Esophagus (tissue), 2 donors: ENCODE data around the gene FAM13A. TPM values are rescaled to one million over a fixed set of nuclear protein-coding genes. Genes with fewer than 3 reads are reported as not detected.
"Not testable (repeated sequence)": the region's sequence is repeated elsewhere in the genome, so short reads cannot be mapped to it uniquely, and the experiment has no call there.

Source experiments
- H3K27ac ChIP-seq, 2 donors: one replicate each; pipeline ENCODE4 v1.5.1; 2013; ENCODE audit warnings: low read depth in 2 of 2, mild to moderate bottlenecking in 2 of 2, inconsistent platforms in 1 of 2, low read length in 1 of 2, moderate library complexity in 1 of 2
- H3K27me3 ChIP-seq, 2 donors: one replicate each; pipeline ENCODE4 v1.6.1; 2013; ENCODE audit warnings: low read length in 2 of 2, control low read depth in 1 of 2, mild to moderate bottlenecking in 1 of 2; ENCODE audit not compliant: insufficient read depth in 2 of 2, control insufficient read depth in 1 of 2
- H3K36me3 ChIP-seq, 2 donors: one replicate each; pipeline ENCODE4 v1.6.1; 2013; ENCODE audit warnings: low read length in 1 of 2; ENCODE audit not compliant: control insufficient read depth in 2 of 2, insufficient read depth in 2 of 2
- H3K4me1 ChIP-seq, 2 donors: one replicate each; pipeline ENCODE4 v1.6.1; 2013; ENCODE audit warnings: low read length in 1 of 2; ENCODE audit not compliant: control insufficient read depth in 2 of 2, insufficient read depth in 2 of 2
- H3K4me3 ChIP-seq, 2 donors: one replicate each; pipeline ENCODE4 v1.5.1; 2013; ENCODE audit warnings: low read length in 2 of 2, mild to moderate bottlenecking in 2 of 2, low read depth in 1 of 2, moderate library complexity in 1 of 2
- H3K9me3 ChIP-seq, 2 donors: one replicate each; pipeline ENCODE4 v1.6.1; 2013; ENCODE audit warnings: mild to moderate bottlenecking in 2 of 2, low read depth in 1 of 2, low read length in 1 of 2, moderate library complexity in 1 of 2; ENCODE audit not compliant: control insufficient read depth in 2 of 2, insufficient read depth in 1 of 2
- WGBS, 2 donors: extraction: QIAGEN DNeasy Blood & Tissue Kit; methylation state at CpG; one replicate each; pipeline ENCODE4 v1.1.7; 2013; 5-methylcytosine and 5-hydroxymethylcytosine counted together
- polyA plus RNA-seq, 2 donors: library from polyadenylated mRNA; stranded (reverse); fragments of 200-250 nt; gene quantifications; one replicate each; pipeline ENCODE4 v1.2.3, GENCODE V29; 2013
- donor health status: healthy with polysubstance abuse.
- donor health status: Bipolar disorder and iron deficiency.

The FAM13A gene
- polyA plus RNA-seq, 2 donors = 2.5 to 2.7 TPM

GRCh38 chr4:89005066-89005465 is 51.9 kb downstream of the FAM13A start:
- not testable (repeated sequence) for H3K4me1 ChIP-seq, H3K9me3 ChIP-seq, H3K4me3 ChIP-seq, H3K27ac ChIP-seq, H3K27me3 ChIP-seq, H3K36me3 ChIP-seq
- 87 to 97% methylated on average over 1 of the region's 1 CpG for WGBS, 2 donors

DNA sequence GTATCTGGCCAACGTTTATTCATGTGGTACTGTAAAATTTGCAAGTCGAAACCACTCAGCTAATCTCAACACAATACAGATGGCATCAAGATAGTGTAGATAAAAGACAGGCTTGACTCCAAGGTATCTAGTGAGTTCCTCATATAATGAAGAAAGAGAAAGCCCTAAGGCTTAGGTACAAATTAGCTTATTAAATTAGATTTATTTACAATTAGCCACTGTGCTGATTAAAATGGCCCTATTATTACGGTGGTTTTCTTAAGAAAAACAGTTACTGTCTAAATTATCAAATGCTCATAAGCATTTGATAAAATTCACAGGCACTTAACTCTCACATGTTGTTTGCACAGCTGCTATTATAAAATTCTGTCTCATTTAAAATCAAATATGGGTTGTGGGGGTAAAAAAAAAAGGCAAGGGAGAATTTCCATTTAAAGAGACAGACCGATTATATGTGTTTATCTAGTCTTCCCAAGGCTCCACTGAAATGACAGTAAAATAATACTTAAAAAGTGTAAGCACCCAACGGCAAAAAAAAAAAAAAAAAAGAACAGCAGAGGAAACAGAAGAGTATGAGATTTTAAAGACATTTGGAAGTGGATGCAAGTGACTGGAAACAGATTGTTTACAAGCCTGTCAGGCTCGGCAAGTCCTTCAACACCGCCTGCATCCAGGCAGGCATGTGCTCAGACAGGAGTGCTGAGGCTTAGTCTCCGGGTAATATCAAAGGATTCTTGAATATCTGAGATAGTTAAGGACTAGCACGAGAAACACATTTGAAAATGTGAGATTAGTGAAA is 55.1 kb downstream of the FAM13A start:
- Histone ChIP-seq H3K4me1 (no peaks in the 10 kb centered on the region), H3K27me3 (no peaks in the 10 kb centered on the region), H3K36me3 (no peaks in the 10 kb centered on the region), H3K27ac (no peak overlapping the region), H3K9me3 (no peaks in the 10 kb centered on the region), H3K4me3 (no peak overlapping the region)
- WGBS, 2 donors = 50 to 58% methylated on average over 9 of the region's 9 CpGs

GRCh38 chr4:89000844-89001360 is 56.1 kb downstream of the FAM13A start:
- no peaks in the 10 kb centered on the region for H3K36me3 ChIP-seq
- no peak overlapping the region for H3K27ac ChIP-seq
- no peaks in the 10 kb centered on the region for H3K27me3 ChIP-seq
- no peaks in the 10 kb centered on the region for H3K4me1 ChIP-seq
- H3K4me3 ChIP-seq = no peak overlapping the region
- WGBS, 2 donors = 69 to 81% methylated on average over 3 of the region's 3 CpGs
- no peaks in the 10 kb centered on the region for H3K9me3 ChIP-seq

DNA sequence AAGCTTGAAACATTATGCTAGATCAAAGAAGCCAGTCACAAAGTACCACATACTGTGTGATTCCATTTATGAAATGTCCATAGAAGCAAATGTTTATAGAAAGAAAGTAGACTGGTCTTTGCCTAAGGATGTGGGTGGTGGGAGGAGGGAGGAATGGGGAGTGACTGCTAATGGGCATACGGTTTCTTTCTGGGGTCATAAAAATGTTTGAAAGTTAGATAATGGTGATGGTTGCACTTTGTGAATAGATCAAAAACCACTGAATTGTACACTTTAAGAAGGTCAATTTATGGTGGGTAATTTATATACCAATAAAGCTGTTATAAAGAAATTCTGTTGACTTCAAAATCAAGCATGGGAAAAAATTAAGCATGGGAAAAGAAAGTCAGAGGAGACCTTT is 56.6 kb downstream of the FAM13A start:
- Histone ChIP-seq H3K9me3 (no peaks in the 10 kb centered on the region), H3K4me1 (no peaks in the 10 kb centered on the region), H3K36me3 (no peaks in the 10 kb centered on the region), H3K4me3 (no peak overlapping the region), H3K27ac (no peak overlapping the region), H3K27me3 (no peaks in the 10 kb centered on the region)
- 83 to 95% methylated on average over 1 of the region's 1 CpG for WGBS, 2 donors

GRCh38 chr4:88999392-88999930 is 57.5 kb downstream of the FAM13A start:
- H3K4me3 ChIP-seq = no peak overlapping the region
- H3K36me3 ChIP-seq = no peaks in the 10 kb centered on the region
- 79 to 93% methylated on average over 2 of the region's 2 CpGs for WGBS, 2 donors
- no peaks in the 10 kb centered on the region for H3K9me3 ChIP-seq
- no peaks in the 10 kb centered on the region for H3K27me3 ChIP-seq
- H3K4me1 ChIP-seq = no peaks in the 10 kb centered on the region
- no peak overlapping the region for H3K27ac ChIP-seq

DNA sequence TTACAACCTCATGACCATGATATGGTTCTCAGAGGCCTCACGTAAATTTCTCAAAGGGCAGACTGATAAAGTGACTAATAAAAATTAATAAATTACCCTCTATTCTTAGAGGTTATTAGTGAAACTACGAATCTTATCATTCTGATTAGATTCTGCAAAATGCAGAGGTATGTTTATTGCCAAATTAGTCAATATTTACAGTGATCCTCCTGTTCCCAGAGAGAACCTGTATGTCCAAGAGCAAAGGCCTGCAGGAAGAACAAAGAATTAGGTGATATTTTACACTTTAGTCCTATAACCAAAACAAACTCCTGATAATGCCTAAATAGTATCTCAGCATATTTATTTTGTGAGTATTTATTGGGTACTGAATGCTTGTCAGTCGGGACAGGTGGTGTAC is 58.1 kb downstream of the FAM13A start:
- no peaks in the 10 kb centered on the region for H3K9me3 ChIP-seq

GRCh38 chr4:88998001-88998400 is 59.0 kb downstream of the FAM13A start:
- Histone ChIP-seq H3K4me1 (no peaks in the 10 kb centered on the region), H3K9me3 (no peaks in the 10 kb centered on the region), H3K36me3 (no peaks in the 10 kb centered on the region), H3K27me3 (no peaks in the 10 kb centered on the region), H3K4me3 (no peak overlapping the region), H3K27ac (no peak overlapping the region)

More for the DNA sequence above, 58.1 kb downstream of the FAM13A start:
- WGBS, 2 donors = 71 to 91% methylated on average over 3 of the region's 3 CpGs
- Histone ChIP-seq H3K27ac (no peak overlapping the region), H3K36me3 (no peaks in the 10 kb centered on the region), H3K27me3 (no peaks in the 10 kb centered on the region), H3K4me3 (no peak overlapping the region), H3K4me1 (no peaks in the 10 kb centered on the region)

DNA sequence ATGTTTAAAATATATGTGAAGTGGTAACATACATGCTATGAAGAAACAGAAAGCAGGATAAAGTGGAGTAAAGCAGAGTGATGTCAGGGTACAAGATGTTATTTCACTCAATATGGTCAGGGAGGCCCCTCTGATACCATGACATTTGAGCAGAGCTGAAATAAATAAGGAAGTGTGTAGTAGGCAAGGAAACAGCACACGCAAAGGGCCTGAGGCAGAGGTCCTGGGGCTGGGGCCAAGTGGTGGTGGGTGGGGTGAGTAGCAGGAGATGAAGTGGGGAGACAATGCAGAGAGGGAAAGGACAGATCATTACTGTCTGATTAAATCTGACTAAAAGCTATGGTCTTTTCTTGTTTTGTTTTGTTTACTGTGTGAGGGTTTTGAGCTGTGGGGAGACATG is 61.1 kb downstream of the FAM13A start:
- no peak overlapping the region for H3K4me3 ChIP-seq
- H3K36me3 ChIP-seq = peaks cover 0 to 3% of the 10 kb centered on the region in 2 donors
- WGBS, 2 donors = 92 to 95% methylated on average over 1 of the region's 1 CpG
- H3K27me3 ChIP-seq = no peaks in the 10 kb centered on the region
- H3K9me3 ChIP-seq = no peaks in the 10 kb centered on the region
- no peak overlapping the region for H3K27ac ChIP-seq
- no peaks in the 10 kb centered on the region for H3K4me1 ChIP-seq

- H3K36me3 ChIP-seq, H3K4me3 ChIP-seq, H3K9me3 ChIP-seq, H3K4me1 ChIP-seq, H3K27me3 ChIP-seq, H3K27ac ChIP-seq: not testable (repeated sequence)
- 93 to 94% methylated on average over 1 of the region's 1 CpG for WGBS, 2 donors
Measured at GRCh38 chr4:88995257-88995656, 61.7 kb downstream of the FAM13A start.

GRCh38 chr4:88993246-88993645 is 63.7 kb downstream of the FAM13A start:
- 84 to 92% methylated on average over 2 of the region's 2 CpGs for WGBS, 2 donors
- Histone ChIP-seq H3K27ac (no peak overlapping the region), H3K36me3 (peaks cover 0 to 3% of the 10 kb centered on the region in 2 donors), H3K4me3 (no peak overlapping the region), H3K4me1 (no peaks in the 10 kb centered on the region), H3K9me3 (no peaks in the 10 kb centered on the region), H3K27me3 (no peaks in the 10 kb centered on the region)
